ENCODE measurements around the gene MFAP4. TPM values are rescaled to one million over a fixed set of nuclear protein-coding genes. Genes with fewer than 3 reads are reported as not detected.

The MFAP4 gene, protein sequence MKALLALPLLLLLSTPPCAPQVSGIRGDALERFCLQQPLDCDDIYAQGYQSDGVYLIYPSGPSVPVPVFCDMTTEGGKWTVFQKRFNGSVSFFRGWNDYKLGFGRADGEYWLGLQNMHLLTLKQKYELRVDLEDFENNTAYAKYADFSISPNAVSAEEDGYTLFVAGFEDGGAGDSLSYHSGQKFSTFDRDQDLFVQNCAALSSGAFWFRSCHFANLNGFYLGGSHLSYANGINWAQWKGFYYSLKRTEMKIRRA
- total RNA-seq, result not detected

DNA sequence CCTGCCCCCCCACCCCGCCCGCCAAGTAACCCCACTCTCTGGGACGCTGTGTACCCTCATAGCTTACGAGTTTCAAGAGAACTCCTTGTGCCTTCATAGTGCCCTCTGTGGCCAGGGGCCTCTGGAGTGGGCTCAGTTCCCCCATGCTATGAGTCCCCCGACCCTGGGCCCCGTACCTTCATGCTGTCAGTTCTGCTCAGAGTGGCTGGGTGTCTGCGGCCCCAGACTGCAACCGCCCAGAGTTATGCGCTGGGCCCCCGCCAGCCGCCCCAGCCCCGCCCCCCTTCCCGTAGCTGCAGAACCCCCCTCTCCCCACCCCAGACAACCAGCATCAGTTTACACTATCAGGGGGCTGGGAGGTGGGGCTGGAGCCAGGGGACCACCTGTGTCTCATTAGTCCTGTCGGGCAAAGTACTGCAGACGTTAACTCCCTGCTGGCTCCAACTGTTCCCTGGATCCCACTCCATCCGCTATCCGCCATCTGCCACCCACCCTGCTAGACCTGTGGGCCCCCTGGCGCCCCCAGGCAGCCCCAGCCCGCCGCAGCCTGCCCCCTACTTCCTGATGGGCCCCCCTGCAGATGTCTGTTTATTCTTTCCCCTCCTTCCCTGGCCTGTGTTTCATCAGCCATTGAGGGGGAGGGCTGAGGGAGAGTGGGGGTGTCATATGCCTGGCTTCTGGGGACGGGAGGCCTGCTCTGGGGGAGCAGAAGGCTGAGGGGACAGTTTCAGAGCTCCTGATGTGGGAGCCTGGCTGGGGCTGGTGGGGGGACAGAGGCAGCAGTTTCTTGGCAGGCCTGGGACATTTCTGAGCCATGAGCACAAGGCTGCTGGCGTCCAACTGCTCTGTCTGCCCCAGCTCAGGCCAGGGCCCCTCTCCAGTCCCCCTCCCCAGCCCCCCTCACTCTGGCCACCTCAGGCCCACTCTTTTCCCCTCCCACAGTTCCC is at the start of gene MFAP4:
MFAP4 (minus strand) TSS at position 217 of the 947 bp plus-strand sequence; CDS start at position 182, 35 bp downstream.

GRCh38 chr17:19410875-19411620 is 24.1 kb upstream of the MFAP4 start, which contains the start of gene RNF112:
Gene RNF112, plus strand, starts transcription at chr17:19411232. Its CDS starts 177 bp downstream, at chr17:19411409.

GRCh38 chr17:19378416-19379360 is 8.3 kb downstream of the MFAP4 start, which contains the start of gene MAPK7:
Gene MAPK7, plus strand, starts transcription at chr17:19378498. Its CDS starts 403 bp downstream, at chr17:19378901.

DNA sequence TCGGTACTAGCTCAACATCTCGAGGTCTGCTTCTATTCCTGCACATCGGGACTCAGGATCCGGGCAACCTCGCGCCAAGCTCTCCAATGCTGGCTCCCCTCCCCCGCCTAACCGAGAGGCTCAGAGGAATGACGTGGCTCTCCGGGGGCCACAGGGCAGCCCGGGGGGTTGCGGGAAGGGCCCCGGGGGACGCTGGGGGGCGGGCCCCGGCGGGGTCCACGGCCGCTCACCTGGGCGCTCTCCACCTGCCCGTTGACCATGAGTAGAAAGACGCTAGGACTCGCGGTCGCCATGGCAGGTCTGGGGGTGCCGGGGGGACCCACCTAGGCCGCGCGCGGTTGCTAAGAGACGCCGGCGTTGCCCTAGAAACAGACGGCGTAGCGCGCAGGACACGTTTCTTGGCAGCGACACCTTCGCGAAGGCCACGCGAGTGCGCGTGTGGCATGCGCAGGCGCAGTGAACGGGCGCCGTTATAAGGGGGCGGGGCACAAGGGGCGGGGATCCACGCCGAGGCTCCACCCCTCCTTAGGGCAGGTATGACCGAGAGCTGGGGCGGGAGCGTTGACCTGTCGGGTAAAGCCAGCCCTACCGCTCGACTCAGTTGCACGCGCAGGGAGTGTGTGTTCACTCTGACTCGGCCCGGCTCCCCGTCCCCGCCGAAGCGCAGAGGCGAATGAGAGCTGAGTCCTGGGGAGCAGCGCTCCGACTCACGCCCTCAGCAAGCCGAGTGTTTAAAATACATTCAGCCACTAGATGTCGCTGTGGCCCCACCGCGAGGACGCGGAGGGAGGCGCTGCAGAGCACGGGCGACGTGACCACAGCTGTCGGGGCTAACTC is 24.5 kb downstream of the MFAP4 start, which contains the start of gene B9D1:
B9D1 (minus strand) TSS at position 447 of the 837 bp plus-strand sequence; CDS start at position 293, 154 bp downstream.

Small RNAs within 50 kb of the gene (microRNA-seq; reads per million reads assigned to microRNA genes)
- gene MIR1180 (ENCODE audit: borderline microRNAs expressed, borderline replicate concordance), result 112 reads per million, percentile 71 among the genes with 10 or more reads in this experiment

Other genes with a start within 250 kb of the MFAP4 start
- gene EPN2, start 149.8 kb downstream of the MFAP4 start, total RNA-seq, result 1 to 10 TPM; 2.3 to 2.6 TPM
- gene B9D1, start 24.5 kb downstream of the MFAP4 start, total RNA-seq, result 1 to 10 TPM; 2.1 to 2.7 TPM
- 10 to 100 TPM; 43.1 to 47.4 TPM for gene MAPK7, start 8.7 kb downstream of the MFAP4 start, total RNA-seq
- under 1 TPM; 0.20 to 0.53 TPM for gene RNF112, start 24.0 kb upstream of the MFAP4 start, total RNA-seq
- gene SLC47A1, start 146.7 kb upstream of the MFAP4 start, total RNA-seq, result not detected